ENCODE results near the gene TSPAN13. TPM values are rescaled to one million over a fixed set of nuclear protein-coding genes. Genes with fewer than 3 reads are reported as not detected.

Gene TSPAN13
- total and polyA plus RNA-seq, 2 of the 4 experiments (the other 2 are of a cell fraction): 3.0 to 5.0 TPM

DNA sequence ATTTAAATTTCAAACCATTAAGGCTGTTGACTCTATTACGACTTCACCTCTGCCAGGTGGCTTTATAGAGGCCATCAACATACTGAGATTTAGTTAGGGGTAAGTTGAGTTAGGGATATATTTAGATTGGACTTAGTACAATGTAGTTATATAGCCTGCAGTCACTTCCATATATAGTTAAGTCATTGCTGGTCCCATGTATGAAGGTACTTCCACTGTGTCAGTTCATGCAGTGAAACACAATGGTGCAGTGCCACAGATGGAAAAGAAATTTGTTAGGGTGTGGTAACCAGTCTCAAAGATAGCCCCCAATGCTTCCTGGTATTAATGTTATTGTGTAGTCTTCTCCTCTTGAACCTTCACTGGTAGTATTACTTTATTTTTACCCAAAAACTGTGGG is 12.6 kb upstream of the TSPAN13 start:
- no peak overlapping the region for H2BK120ac ChIP-seq (ENCODE audit: low read depth, low read length)
- H3K27ac ChIP-seq (ENCODE audit: insufficient read depth, low read length): no peak overlapping the region
- no CpG with 5 or more reads among the region's 1 CpG for WGBS, 2 experiments (ENCODE audit: extremely low coverage in 2 of 2, insufficient read length in 1 of 2)
- no peak for DNase-seq
- H2AFZ ChIP-seq (replicated peaks; ENCODE audit: low read length, poor library complexity): no peak overlapping the region
- H4K5ac ChIP-seq (ENCODE audit: low read depth, low read length): no peak overlapping the region
- no peaks in the 10 kb centered on the region for H4K20me1 ChIP-seq (ENCODE audit: insufficient read depth, low read length)
- no peak overlapping the region for H3K18ac ChIP-seq (ENCODE audit: low read depth, low read length)
- BruUV-seq (replicated peaks): no TSS peak
- TF ChIP-seq, protein P1, sequence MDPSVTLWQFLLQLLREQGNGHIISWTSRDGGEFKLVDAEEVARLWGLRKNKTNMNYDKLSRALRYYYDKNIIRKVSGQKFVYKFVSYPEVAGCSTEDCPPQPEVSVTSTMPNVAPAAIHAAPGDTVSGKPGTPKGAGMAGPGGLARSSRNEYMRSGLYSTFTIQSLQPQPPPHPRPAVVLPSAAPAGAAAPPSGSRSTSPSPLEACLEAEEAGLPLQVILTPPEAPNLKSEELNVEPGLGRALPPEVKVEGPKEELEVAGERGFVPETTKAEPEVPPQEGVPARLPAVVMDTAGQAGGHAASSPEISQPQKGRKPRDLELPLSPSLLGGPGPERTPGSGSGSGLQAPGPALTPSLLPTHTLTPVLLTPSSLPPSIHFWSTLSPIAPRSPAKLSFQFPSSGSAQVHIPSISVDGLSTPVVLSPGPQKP (IDR thresholded peaks at IDR 0.05; ENCODE audit: borderline replicate concordance, low read depth, low read length): no peak
- TF ChIP-seq POLR2A (IDR thresholded peaks at IDR 0.05; ENCODE audit: low read depth, low read length): no peak
- TF ChIP-seq, protein P2, sequence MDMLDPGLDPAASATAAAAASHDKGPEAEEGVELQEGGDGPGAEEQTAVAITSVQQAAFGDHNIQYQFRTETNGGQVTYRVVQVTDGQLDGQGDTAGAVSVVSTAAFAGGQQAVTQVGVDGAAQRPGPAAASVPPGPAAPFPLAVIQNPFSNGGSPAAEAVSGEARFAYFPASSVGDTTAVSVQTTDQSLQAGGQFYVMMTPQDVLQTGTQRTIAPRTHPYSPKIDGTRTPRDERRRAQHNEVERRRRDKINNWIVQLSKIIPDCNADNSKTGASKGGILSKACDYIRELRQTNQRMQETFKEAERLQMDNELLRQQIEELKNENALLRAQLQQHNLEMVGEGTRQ (IDR thresholded peaks at IDR 0.05; ENCODE audit: low read depth, low read length): no peak
- TF ChIP-seq, protein P3, sequence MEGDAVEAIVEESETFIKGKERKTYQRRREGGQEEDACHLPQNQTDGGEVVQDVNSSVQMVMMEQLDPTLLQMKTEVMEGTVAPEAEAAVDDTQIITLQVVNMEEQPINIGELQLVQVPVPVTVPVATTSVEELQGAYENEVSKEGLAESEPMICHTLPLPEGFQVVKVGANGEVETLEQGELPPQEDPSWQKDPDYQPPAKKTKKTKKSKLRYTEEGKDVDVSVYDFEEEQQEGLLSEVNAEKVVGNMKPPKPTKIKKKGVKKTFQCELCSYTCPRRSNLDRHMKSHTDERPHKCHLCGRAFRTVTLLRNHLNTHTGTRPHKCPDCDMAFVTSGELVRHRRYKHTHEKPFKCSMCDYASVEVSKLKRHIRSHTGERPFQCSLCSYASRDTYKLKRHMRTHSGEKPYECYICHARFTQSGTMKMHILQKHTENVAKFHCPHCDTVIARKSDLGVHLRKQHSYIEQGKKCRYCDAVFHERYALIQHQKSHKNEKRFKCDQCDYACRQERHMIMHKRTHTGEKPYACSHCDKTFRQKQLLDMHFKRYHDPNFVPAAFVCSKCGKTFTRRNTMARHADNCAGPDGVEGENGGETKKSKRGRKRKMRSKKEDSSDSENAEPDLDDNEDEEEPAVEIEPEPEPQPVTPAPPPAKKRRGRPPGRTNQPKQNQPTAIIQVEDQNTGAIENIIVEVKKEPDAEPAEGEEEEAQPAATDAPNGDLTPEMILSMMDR (conservative IDR thresholded peaks at IDR 0.05; ENCODE audit: low read depth, low read length): no peak
- TF ChIP-seq SMC3 (IDR thresholded peaks at IDR 0.05; ENCODE audit: low read depth, low read length): no peak
- no peak for TF ChIP-seq MAFK (IDR thresholded peaks at IDR 0.05; ENCODE audit: low read depth, low read length)
- TF ChIP-seq RFX5 (IDR thresholded peaks at IDR 0.05; ENCODE audit: low read depth, low read length): no peak
- TF ChIP-seq RCOR1 (IDR thresholded peaks at IDR 0.05; ENCODE audit: insufficient replicate concordance, low read length): no peak
- TF ChIP-seq NFE2L2 (IDR thresholded peaks at IDR 0.05; ENCODE audit: low read depth, low read length): no peak
- no peak for TF ChIP-seq RAD21 (IDR thresholded peaks at IDR 0.05; ENCODE audit: low read length)
- TF ChIP-seq MXI1 (IDR thresholded peaks at IDR 0.05; ENCODE audit: borderline replicate concordance, low read depth, low read length): no peak
- no peak for TF ChIP-seq BHLHE40 (IDR thresholded peaks at IDR 0.05; ENCODE audit: low read depth, low read length)
- no peak for TF ChIP-seq MAZ (IDR thresholded peaks at IDR 0.05; ENCODE audit: borderline replicate concordance, low read depth, low read length)
- no peak for TF ChIP-seq FOS (IDR thresholded peaks at IDR 0.05; ENCODE audit: low read depth, low read length)
- no peak for TF ChIP-seq CHD1 (IDR thresholded peaks at IDR 0.05; ENCODE audit: low read depth, low read length)
- no peak for TF ChIP-seq CEBPB (IDR thresholded peaks at IDR 0.05; ENCODE audit: low read depth, low read length)
- H4K8ac ChIP-seq (ENCODE audit: low read depth in 2 of 2, low read length in 2 of 2): no peak overlapping the region
- no peak overlapping the region for H3K9ac ChIP-seq (ENCODE audit: low read depth, low read length)
- intact Hi-C loops (cut with micrococcal nuclease): no loop called here
- H2AK9ac ChIP-seq (replicated peaks; ENCODE audit: low read depth, low read length, poor library complexity): no peak overlapping the region
- H3K9me3 ChIP-seq (ENCODE audit: control insufficient read depth, insufficient read depth, low read length): no peaks in the 10 kb centered on the region
- H3K4me1 ChIP-seq (ENCODE audit: control insufficient read depth, insufficient read depth, low read length): peaks cover 3% of the 10 kb centered on the region
- CTCF ChIA-PET: no interaction called here
- no peak overlapping the region for H3K56ac ChIP-seq (ENCODE audit: extremely low read depth, insufficient read depth, low read length)
- in situ Hi-C loops (cut with MboI; ENCODE audit: low sequenced_read_pairs): no loop called here
- no peak overlapping the region for H2BK5ac ChIP-seq (ENCODE audit: low read depth, low read length, poor library complexity, severe bottlenecking)
- H2BK15ac ChIP-seq (ENCODE audit: low read depth, low read length): peak overlapping the region; percentile 56; the same call in 1 of the 3 replicates
- H2BK20ac ChIP-seq (ENCODE audit: low read depth, low read length): no peak overlapping the region
- 0 out of 2 replicates have a peak overlapping the region, but pooled peaks have one; percentile 14 for H3K23ac ChIP-seq (ENCODE audit: low read depth, low read length)
- H3K14ac ChIP-seq (replicated peaks; ENCODE audit: low read depth, low read length): no peak overlapping the region; the same call in 1 of the 2 replicates
- dilution Hi-C loops (cut with HindIII; ENCODE audit: low sequenced_read_pairs, unreplicated experiment): no loop called here
- H2AK5ac ChIP-seq (ENCODE audit: low read depth, low read length): peak overlapping the region; percentile 51; the same call in 1 of the 2 replicates
- no peaks in the 10 kb centered on the region for H3K79me1 ChIP-seq (ENCODE audit: low read depth in 1 of 2, low read length in 2 of 2)
- H3K4me3 ChIP-seq (ENCODE audit: insufficient read depth, low read depth, low read length): no peak overlapping the region
- peaks cover 6% of the 10 kb centered on the region; the same call in 1 of the 2 replicates for H3K9me1 ChIP-seq (ENCODE audit: insufficient read depth, low read length)
- no peaks in the 10 kb centered on the region for H3K27me3 ChIP-seq (ENCODE audit: control insufficient read depth, insufficient read depth, low read length)
- POLR2A ChIA-PET (ENCODE audit: unreplicated experiment): no interaction called here
- no peaks in the 10 kb centered on the region for H3K36me3 ChIP-seq (ENCODE audit: control insufficient read depth, insufficient read depth, low read length)
- no peak for ATAC-seq (ENCODE audit: low read depth)
- H3K4me2 ChIP-seq (ENCODE audit: low read depth, low read length): no peak overlapping the region
- no peak overlapping the region for H4K91ac ChIP-seq (ENCODE audit: insufficient read depth, low read depth, low read length)
- peak overlapping the region; percentile 48; the same call in 1 of the 2 replicates for H3K4ac ChIP-seq (ENCODE audit: low read depth, low read length)
